ENCODE results near the gene PTK6.

GRCh38 chr20:63527184-63527583 lies 10.0 kb downstream of the PTK6 start:
- TF ChIP-seq CTCF (IDR thresholded peaks at IDR 0.05) (no peak), POLR2AphosphoS5 (IDR thresholded peaks at IDR 0.05) (no peak), POLR2A (IDR thresholded peaks at IDR 0.05) (no peak)

Measured in transverse colon (tissue), 4 donors.